H1 (cell line): ENCODE measurements around the gene IQCH. TPM values are rescaled to one million over a fixed set of nuclear protein-coding genes. Genes with fewer than 3 reads are reported as not detected.

Experiments used
- CTCF ChIA-PET: fragments of 300-600 bp; sonication (Branson Sonifier 250); formaldehyde crosslinking; loops from one replicate; lab custom pipeline; 2021; ENCODE audit not compliant: partially characterized antibody; lab: Charles Lee
- POLR2A ChIA-PET: fragments of 300-600 bp; sonication (Branson Sonifier 250); formaldehyde crosslinking; loops from one replicate; lab custom pipeline; 2021; ENCODE audit warnings: inconsistent platforms; ENCODE audit not compliant: partially characterized antibody; lab: Charles Lee
- DNase-seq, 2 experiments: peaks; one replicate each; pipeline versions ENCODE4 v3.0.0 to v3.0.0-alpha.2; 2010 to 2022; ENCODE audit warnings: low spot score in 2 of 2, low read depth in 1 of 2, mixed read lengths in 1 of 2
- FAIRE-seq: peaks from 2 replicates; lab custom pipeline; 2011; peaks lifted over from hg19 to GRCh38; lab: Jason Lieb, UNC
- H2AFZ ChIP-seq: 2 replicates; pipeline ENCODE4 v1.8.1; 2012; ENCODE audit warnings: low read length, inconsistent platforms
- H2AK5ac ChIP-seq: 2 replicates; pipeline ENCODE4 v1.6.1; 2013; ENCODE audit warnings: low read depth, low read length
- H2BK120ac ChIP-seq: replicated peaks from 2 replicates; pipeline ENCODE3; 2013; ENCODE audit warnings: low read depth, low read length, inconsistent platforms
- H2BK12ac ChIP-seq: 2 replicates; pipeline ENCODE4 v1.6.1; 2013; ENCODE audit warnings: low read depth, low read length
- H2BK15ac ChIP-seq: 2 replicates; pipeline ENCODE4 v1.6.1; 2013; ENCODE audit warnings: low read length
- H2BK20ac ChIP-seq: 2 replicates; pipeline ENCODE4 v1.6.1; 2013; ENCODE audit warnings: low read length
- H2BK5ac ChIP-seq: 2 replicates; pipeline ENCODE4 v1.6.1; 2013; ENCODE audit warnings: low read depth, low read length
- H3K14ac ChIP-seq: 2 replicates; pipeline ENCODE4 v1.6.1; 2013; ENCODE audit warnings: inconsistent platforms; ENCODE audit not compliant: insufficient read length
- H3K18ac ChIP-seq: 2 replicates; pipeline ENCODE4 v1.6.1; 2013; ENCODE audit warnings: low read length; ENCODE audit errors: extremely low read depth
- H3K23ac ChIP-seq: 2 replicates; pipeline ENCODE4 v1.6.1; 2013; ENCODE audit warnings: inconsistent platforms; ENCODE audit not compliant: insufficient read length
- H3K23me2 ChIP-seq: 2 replicates; pipeline ENCODE4 v1.6.1; 2013; ENCODE audit warnings: low read depth, low read length
- H3K27ac ChIP-seq: 2 replicates; pipeline ENCODE4 v1.6.1; 2011; ENCODE audit warnings: low read depth, low read length, inconsistent platforms
- H3K27me3 ChIP-seq, 4 experiments: replicated peaks in 1 of 4; 1 replicate in 1 of 4; 2 replicates in 3 of 4; pipeline versions ENCODE4 v1.6.1 to v1.8.1; 2011 to 2013; ENCODE audit warnings: low read length in 3 of 4, mild to moderate bottlenecking in 3 of 4, inconsistent platforms in 2 of 4, mixed read lengths in 2 of 4, moderate library complexity in 1 of 4; ENCODE audit not compliant: control insufficient read depth in 3 of 4, insufficient read depth in 3 of 4; ENCODE audit errors: extremely low read depth in 1 of 4
- H3K36me3 ChIP-seq, 4 experiments: 2 replicates each; pipeline versions ENCODE4 v1.6.1 to v1.8.1; 2011 to 2013; ENCODE audit warnings: mild to moderate bottlenecking in 4 of 4, low read length in 3 of 4, moderate library complexity in 2 of 4, control low read depth in 1 of 4, inconsistent platforms in 1 of 4; ENCODE audit not compliant: insufficient read depth in 4 of 4, control insufficient read depth in 2 of 4
- H3K4ac ChIP-seq: replicated peaks from 2 replicates; pipeline ENCODE3; 2013; ENCODE audit warnings: low read length, low read depth, mixed read lengths, inconsistent platforms; ENCODE audit not compliant: insufficient read length
- H3K4me1 ChIP-seq, 4 experiments: replicated peaks in 1 of 4; 1 replicate in 1 of 4; 2 replicates in 3 of 4; pipeline versions ENCODE4 v1.6.1 to v1.8.1; 2011 to 2013; ENCODE audit warnings: low read length in 3 of 4, inconsistent platforms in 2 of 4, mixed read lengths in 1 of 4; ENCODE audit not compliant: insufficient read depth in 4 of 4, control insufficient read depth in 3 of 4
- H3K4me2 ChIP-seq, 2 experiments: 2 replicates each; pipeline versions ENCODE4 v1.6.1 to v1.8.1; 2011 to 2013; ENCODE audit warnings: low read depth in 2 of 2, low read length in 2 of 2, control low read depth in 1 of 2, inconsistent platforms in 1 of 2, mild to moderate bottlenecking in 1 of 2; ENCODE audit not compliant: insufficient read depth in 1 of 2
- H3K4me3 ChIP-seq, 4 experiments: fragments of 200-600, 300-600 bp in 1 of 4; sonication (generic), shearing (Covaris generic), sonication (Bioruptor Twin) in 1 of 4; 2 replicates each; pipeline versions ENCODE4 v1.5.1 to v1.8.1; 2011 to 2016; ENCODE audit warnings: low read length in 4 of 4, low read depth in 3 of 4, control low read depth in 2 of 4, inconsistent platforms in 2 of 4, mild to moderate bottlenecking in 2 of 4, mixed read lengths in 1 of 4, moderate library complexity in 1 of 4; ENCODE audit not compliant: insufficient read depth in 2 of 4; ENCODE audit errors: extremely low read depth in 1 of 4
- H3K56ac ChIP-seq: replicated peaks from 2 replicates; pipeline ENCODE3; 2013; ENCODE audit warnings: low read depth, mild to moderate bottlenecking, mixed read lengths, low read length, inconsistent platforms; ENCODE audit not compliant: insufficient read length
- H3K79me1 ChIP-seq: 2 replicates; pipeline ENCODE4 v1.6.1; 2013; ENCODE audit warnings: low read depth, low read length, control low read depth
- H3K79me2 ChIP-seq, 2 experiments: 2 replicates each; pipeline versions ENCODE4 v1.6.1 to v1.8.1; 2012 to 2013; ENCODE audit warnings: low read length in 2 of 2, mild to moderate bottlenecking in 2 of 2, inconsistent platforms in 1 of 2; ENCODE audit not compliant: insufficient read depth in 2 of 2, control insufficient read depth in 1 of 2
- H3K9ac ChIP-seq, 4 experiments: replicated peaks in 1 of 4; 1 replicate in 1 of 4; 2 replicates in 3 of 4; pipeline versions ENCODE4 v1.6.1 to v1.8.1; 2011 to 2013; ENCODE audit warnings: low read depth in 3 of 4, low read length in 3 of 4, control low read depth in 2 of 4, mild to moderate bottlenecking in 2 of 4, moderate library complexity in 2 of 4, inconsistent platforms in 1 of 4; ENCODE audit errors: extremely low read depth in 1 of 4
- H3K9me3 ChIP-seq, 2 experiments: 2 replicates each; pipeline versions ENCODE4 v1.6.1 to v1.8.1; 2012 to 2013; ENCODE audit warnings: mild to moderate bottlenecking in 2 of 2, moderate library complexity in 2 of 2, control low read depth in 1 of 2, inconsistent platforms in 1 of 2, low read depth in 1 of 2, low read length in 1 of 2, mixed read lengths in 1 of 2; ENCODE audit not compliant: insufficient read depth in 2 of 2
- H4K20me1 ChIP-seq, 2 experiments: replicated peaks in 1 of 2; 2 replicates each; pipeline versions ENCODE3 to v1.8.1; 2011 to 2013; ENCODE audit warnings: inconsistent platforms in 2 of 2, low read length in 2 of 2, mild to moderate bottlenecking in 1 of 2; ENCODE audit not compliant: insufficient read depth in 2 of 2, control insufficient read depth in 1 of 2
- H4K5ac ChIP-seq: 2 replicates; pipeline ENCODE4 v1.6.1; 2013; ENCODE audit warnings: low read length, low read depth, mixed read lengths, inconsistent platforms; ENCODE audit not compliant: insufficient read length
- H4K8ac ChIP-seq: 2 replicates; pipeline ENCODE4 v1.8.0; 2013; ENCODE audit warnings: mild to moderate bottlenecking, moderate library complexity, low read length, inconsistent platforms; ENCODE audit not compliant: insufficient read depth; ENCODE audit errors: extremely low read depth
- H4K91ac ChIP-seq: replicated peaks from 2 replicates; pipeline ENCODE3; 2013; ENCODE audit warnings: low read length, mixed read lengths, inconsistent platforms; ENCODE audit not compliant: insufficient read length
- BACH1 ChIP-seq: IDR thresholded peaks from 2 replicates; pipeline ENCODE4 v1.6.1; 2012; ENCODE audit warnings: low read length, improper control_type of control experiment
- POU5F1 ChIP-seq: IDR thresholded peaks from 2 replicates; pipeline ENCODE4 v1.6.1; 2011; ENCODE audit warnings: low read depth, mild to moderate bottlenecking, low read length, moderate library complexity
- RBBP5 ChIP-seq: IDR thresholded peaks from 2 replicates; pipeline ENCODE4 v1.7.1; 2012; ENCODE audit warnings: low read depth, mild to moderate bottlenecking, inconsistent platforms, low read length, moderate library complexity, borderline replicate concordance
- RFX5 ChIP-seq: IDR thresholded peaks from 2 replicates; pipeline ENCODE4 v1.6.1; 2011; ENCODE audit warnings: low read depth, low read length, improper control_type of control experiment, borderline replicate concordance
- TEAD4 ChIP-seq: IDR thresholded peaks from 2 replicates; pipeline ENCODE4 v1.6.1; 2012; ENCODE audit warnings: low read depth, low read length, inconsistent platforms, mixed read lengths
- ZNF274 ChIP-seq: IDR thresholded peaks from 2 replicates; pipeline ENCODE4 v1.7.0; 2012; ENCODE audit warnings: low read length, borderline replicate concordance; ENCODE audit errors: extremely low read depth
- WGBS, 2 experiments: shearing (Covaris generic) in 1 of 2; methylation state at CpG; one replicate each; pipeline versions ENCODE4 v1.1.6 to v1.1.7; 2013 to 2015; ENCODE audit warnings: low lambda C conversion rate in 2 of 2, mixed read lengths in 2 of 2, inconsistent platforms in 1 of 2, low coverage in 1 of 2, missing lambda C conversion rate in 1 of 2; ENCODE audit not compliant: insufficient replicate concordance in 2 of 2, insufficient coverage in 1 of 2, insufficient read length in 1 of 2; ENCODE audit errors: extremely low coverage in 1 of 2, missing lambda C conversion rate in 1 of 2; 5-methylcytosine and 5-hydroxymethylcytosine counted together
- polyA plus RNA-seq, 7 experiments: library from polyadenylated mRNA; depleted of rRNA in 3 of 7; stranded (reverse) in 5 of 7; unstranded in 2 of 7; fragments of >200 nt in 5 of 7; fragments of 200-250 nt in 2 of 7; gene quantifications; 1 replicate in 5 of 7; 2 replicates in 1 of 7; 4 replicates in 1 of 7; pipeline versions ENCODE4 v1.2.1 to v1.2.3, GENCODE V29; 2011 to 2013; ENCODE audit warnings: missing spikeins in 2 of 7, mixed read lengths in 2 of 7
- total RNA-seq: library from RNA; stranded (reverse); fragmentation: NEBNext Ultra II Directional; extraction: Animal tissue kit (Norgen Biotek cat#: 25700); gene quantifications from 2 replicates; pipeline ENCODE4 v1.2.1, GENCODE V29; 2021

Gene IQCH
- total and polyA plus RNA-seq, 2 of the 8 experiments (the other 6 are each of a cell fraction or from before 2014, with no cell fraction given), result 0.60 to 1.9 TPM

- Histone ChIP-seq H3K56ac (no peak overlapping the region), H2BK20ac (no peak overlapping the region), H2BK120ac (no peak overlapping the region), H4K8ac (no peak overlapping the region), H4K20me1 (no peaks in the 10 kb centered on the region), H3K4me3 (no peak overlapping the region), H3K27ac (no peak overlapping the region), H3K14ac (no peak overlapping the region), H3K4ac (no peak overlapping the region), H3K36me3 (no peaks in the 10 kb centered on the region), H3K4me1 (peaks cover 0 to 5% (median 4%) of the 10 kb centered on the region in 4 experiments; a peak in 3 of 7 replicates), H2BK15ac (no peak overlapping the region), H4K91ac (no peak overlapping the region), H3K79me2 (no peaks in the 10 kb centered on the region), H3K4me2 (no peak overlapping the region), H3K23ac (no peak overlapping the region), H3K23me2 (no peaks in the 10 kb centered on the region), H3K18ac (no peak overlapping the region), H2AK5ac (no peak overlapping the region), H2AFZ (no peak overlapping the region), H3K9me3 (no peaks in the 10 kb centered on the region), H3K27me3 (no peaks in the 10 kb centered on the region)
- CTCF ChIA-PET, result interaction anchor here (1.1 to 1.3 kb wide), 2 partner anchors 13 to 106 kb away, joined by 4 read pairs; no protein-coding TSS in a partner anchor
- no peak for DNase-seq
- POLR2A ChIA-PET, result interaction anchor here (0.6 kb wide), 1 partner anchor 30 kb away, joined by 3 read pairs; no protein-coding TSS in a partner anchor
- no peak for FAIRE-seq
- TF ChIP-seq ZNF274 (no peak), POU5F1 (no peak), RFX5 (no peak), TEAD4 (no peak), BACH1 (no peak), RBBP5 (no peak)
- TF ChIP-seq, all 59 proteins: peak for 0
- H3K9ac ChIP-seq, result no peak overlapping the region
- no peaks in the 10 kb centered on the region for H3K79me1 ChIP-seq
- no peak overlapping the region for H4K5ac ChIP-seq
- no peak overlapping the region for H2BK12ac ChIP-seq
- no peak overlapping the region for H2BK5ac ChIP-seq
- 93% methylated on average over 11 of the region's 11 CpGs; no CpG with 5 or more reads in 1 of the 2 experiments for WGBS, 2 experiments
Measured at GRCh38 chr15:67506775-67507747, 252.5 kb downstream of the IQCH start.
